ENCODE results near the gene OGFOD2.
"Not testable (repeated sequence)": the region's sequence is repeated elsewhere in the genome, so short reads cannot be mapped to it uniquely, and the experiment has no call there.

OGFOD2 gene

DNA sequence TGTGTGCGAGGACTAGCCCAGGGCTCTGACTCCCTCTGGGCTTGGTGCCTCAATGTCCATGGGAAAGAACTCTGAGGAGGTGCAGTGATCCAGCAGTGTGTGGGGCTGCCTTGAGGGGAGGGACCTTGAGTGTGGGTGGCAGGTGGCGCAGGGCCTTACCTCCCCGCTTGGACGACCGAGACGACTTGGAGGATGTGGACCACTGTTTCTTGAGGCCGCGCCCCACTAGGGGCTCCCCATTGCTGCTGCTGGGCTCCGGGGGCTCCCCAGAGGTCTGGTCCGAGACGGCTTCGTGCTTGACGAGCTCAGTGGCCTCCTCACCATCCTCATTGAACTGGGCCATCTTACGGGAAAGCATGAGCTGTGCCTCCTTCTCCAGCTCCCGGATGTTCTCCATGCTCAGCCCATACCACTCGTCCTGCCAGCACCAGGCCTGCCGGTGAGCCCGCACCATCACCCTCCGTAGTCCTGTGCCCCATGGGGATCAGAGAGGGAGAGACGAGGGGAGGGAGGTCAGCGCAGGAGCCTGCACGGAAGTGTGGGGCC, 30.1 kb downstream of the OGFOD2 start:
- DNase-seq (ENCODE audit: low spot score): no peak

DNA sequence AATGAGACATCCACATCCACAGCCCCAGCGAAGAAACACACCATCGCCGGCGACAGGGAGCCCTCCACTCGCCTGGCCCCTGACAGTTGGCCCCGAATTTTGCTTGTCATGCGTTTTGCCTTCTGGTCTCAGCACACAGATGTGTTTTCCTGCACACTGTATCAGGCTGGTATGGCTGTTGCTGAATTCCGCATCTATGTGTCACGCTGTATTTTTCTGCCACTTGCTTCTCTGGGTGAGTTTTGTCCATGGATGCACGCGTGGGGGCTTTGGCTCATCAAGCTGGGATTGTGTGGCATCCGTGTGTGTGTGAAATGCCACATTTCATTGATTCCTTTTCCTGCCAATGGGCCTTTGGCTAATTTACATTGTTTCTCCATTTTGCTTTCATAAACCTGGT, 31.9 kb downstream of the OGFOD2 start:
- no peak for DNase-seq (ENCODE audit: low spot score)

DNA sequence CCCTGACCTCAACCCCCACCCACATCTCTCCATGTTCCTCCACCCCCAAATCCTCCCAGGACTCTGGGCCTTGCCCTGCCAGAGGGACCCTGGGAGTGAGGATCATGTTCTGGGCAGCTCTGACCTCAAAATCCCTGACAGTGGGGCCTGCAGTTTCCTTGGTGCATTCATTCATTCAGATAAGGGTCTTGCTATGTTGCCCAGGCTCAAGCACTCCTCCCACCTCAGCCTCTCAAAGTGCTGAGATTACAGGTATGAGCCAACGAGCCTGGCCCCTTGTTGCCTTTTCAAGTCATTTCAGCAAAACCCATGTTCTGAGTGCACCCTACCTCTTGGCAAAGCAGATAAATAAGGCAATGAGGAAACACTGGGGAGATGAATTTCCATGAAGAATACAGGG, 35.1 kb downstream of the OGFOD2 start:
- DNase-seq (ENCODE audit: low spot score): no peak

DNA sequence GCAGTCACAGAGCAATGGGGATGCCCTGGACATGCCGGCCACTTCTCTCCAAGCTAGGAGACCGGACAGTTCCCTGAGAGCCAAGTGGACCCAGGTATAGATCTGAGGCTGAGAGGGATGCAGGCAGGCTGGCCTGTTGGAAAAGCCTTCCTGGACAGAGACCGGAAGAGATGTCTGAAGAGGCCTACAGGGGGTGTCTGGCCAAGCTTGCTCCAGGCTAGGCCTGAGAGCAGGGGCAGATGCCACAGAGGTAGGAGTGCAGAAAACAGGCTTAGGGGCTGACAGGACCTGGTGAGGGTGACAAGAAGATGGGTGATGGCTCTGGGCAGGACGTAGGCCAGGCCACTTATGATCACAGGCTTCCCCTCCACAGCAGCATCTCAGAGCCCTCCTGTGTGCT, 35.6 kb downstream of the OGFOD2 start:
- no peak for DNase-seq (ENCODE audit: low spot score)

DNA sequence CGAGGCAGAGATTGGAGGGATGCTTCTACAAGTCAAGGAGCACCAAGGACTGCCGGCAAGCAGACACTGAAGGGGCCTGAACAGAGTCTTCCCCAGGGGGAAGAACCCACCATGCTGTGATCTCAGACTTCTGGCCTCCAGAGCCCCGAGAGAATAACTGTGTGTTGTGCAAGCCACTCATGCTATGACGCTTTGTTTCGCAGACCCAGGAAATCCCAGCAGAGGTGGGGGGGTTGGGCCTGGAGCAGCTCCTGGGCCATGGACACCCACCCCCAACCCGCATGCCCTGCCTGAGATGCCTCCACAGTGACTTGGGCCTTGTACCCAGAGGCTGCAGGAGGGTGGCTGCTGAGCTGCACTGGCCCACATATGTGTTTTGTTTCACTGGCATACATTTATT, 36.7 kb downstream of the OGFOD2 start:
- no peak for DNase-seq (ENCODE audit: low spot score)

DNA sequence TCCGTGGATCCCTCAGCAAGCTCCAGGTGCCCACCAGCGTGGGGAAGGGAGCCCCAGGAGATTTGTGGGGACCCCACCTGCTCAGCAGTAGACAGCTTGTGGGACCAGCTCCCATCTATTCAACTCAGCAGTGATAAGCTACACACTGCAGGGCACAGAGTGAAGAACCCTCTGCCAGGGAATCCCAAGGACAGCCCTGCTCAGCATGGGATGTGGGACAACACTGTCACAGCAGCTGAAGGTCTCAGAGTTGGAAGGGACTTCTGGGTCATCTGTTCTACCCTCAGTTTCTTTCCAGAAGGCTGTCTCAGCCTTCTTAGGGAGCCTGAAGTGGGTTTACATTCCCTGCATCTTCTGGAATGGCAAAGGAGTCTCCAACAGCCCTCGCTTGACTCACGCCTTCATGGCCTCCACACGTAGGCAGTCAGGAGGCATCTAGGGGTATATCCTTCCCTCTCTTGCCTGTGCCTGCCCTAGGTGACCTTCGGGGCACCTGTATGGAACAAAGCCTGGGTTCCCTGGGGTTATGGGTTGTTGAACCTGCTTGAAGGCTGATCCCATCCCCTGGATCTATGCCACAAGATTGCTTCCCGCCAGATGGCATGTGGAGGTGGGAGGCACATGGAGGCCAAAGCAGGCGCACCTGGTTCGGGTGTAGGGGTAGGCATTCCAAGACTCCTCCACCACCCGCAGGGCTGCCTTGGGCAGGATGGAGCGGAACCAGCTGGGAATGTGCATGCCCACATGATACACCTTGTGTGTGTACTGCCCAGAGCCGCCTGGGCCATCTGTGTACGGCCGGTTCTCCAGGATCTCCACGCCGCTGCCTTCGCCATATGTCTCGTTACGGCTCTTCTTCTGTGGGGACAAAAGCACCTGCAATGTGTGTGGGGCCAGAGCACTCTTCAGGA, 38.4 kb downstream of the OGFOD2 start:
- no peak for DNase-seq (ENCODE audit: low spot score)

DNA sequence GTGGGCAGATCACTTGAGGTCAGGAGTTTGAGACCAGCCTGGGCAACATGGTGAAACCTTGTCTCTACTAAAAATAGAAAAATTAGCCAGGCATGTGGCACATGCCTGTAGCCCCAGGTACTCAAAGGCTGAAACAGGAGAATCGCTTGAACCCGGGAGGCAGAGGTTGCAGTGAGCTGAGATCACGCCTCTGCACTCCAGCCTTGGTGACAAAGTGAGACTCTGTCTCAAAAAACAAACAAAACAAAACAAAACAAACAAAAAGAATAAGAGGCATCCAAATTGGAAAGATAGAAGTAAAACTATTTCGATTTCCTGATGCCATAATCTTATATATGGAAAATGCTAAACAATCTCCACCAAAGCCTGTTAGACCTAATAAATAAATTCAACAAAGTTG, 39.4 kb downstream of the OGFOD2 start:
- not testable (repeated sequence) for DNase-seq (ENCODE audit: low spot score)

DNA sequence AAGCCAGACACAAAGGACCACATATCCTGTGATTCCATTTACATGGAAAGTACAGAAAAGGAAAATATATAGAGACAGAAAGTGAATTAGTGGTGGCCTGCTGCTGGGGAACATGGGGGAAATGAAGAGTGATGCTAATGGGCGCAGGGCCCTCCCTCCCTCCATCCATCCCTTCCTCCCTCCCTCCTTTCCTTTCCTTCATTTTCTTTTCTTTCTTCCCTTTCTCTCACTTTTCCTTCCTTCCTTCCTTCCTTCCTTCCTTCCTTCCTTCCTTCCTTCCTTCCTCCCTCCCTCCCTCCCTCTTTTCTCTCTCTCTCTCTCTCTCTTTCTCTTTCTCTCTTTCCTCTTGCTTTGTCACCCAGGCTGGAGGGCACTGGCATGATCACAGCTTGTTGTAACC, 42.7 kb downstream of the OGFOD2 start:
- DNase-seq (ENCODE audit: low spot score): no peak

DNA sequence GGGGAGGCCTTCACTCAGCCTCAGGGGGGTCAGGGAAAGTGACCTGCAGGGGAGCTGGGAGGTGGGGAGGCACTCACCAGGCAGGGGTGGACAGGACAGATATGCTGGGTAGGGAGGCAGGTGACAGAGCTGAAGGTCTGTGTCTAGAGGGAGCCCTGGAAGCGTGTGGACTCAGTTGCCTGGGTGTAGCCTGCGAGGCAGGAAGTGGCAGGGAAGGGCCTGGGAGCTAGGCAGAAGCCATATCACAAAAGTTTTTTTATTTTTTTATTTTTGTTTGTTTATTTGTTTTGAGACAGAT, 44.7 kb downstream of the OGFOD2 start:
- DNase-seq (ENCODE audit: low spot score): no peak

DNA sequence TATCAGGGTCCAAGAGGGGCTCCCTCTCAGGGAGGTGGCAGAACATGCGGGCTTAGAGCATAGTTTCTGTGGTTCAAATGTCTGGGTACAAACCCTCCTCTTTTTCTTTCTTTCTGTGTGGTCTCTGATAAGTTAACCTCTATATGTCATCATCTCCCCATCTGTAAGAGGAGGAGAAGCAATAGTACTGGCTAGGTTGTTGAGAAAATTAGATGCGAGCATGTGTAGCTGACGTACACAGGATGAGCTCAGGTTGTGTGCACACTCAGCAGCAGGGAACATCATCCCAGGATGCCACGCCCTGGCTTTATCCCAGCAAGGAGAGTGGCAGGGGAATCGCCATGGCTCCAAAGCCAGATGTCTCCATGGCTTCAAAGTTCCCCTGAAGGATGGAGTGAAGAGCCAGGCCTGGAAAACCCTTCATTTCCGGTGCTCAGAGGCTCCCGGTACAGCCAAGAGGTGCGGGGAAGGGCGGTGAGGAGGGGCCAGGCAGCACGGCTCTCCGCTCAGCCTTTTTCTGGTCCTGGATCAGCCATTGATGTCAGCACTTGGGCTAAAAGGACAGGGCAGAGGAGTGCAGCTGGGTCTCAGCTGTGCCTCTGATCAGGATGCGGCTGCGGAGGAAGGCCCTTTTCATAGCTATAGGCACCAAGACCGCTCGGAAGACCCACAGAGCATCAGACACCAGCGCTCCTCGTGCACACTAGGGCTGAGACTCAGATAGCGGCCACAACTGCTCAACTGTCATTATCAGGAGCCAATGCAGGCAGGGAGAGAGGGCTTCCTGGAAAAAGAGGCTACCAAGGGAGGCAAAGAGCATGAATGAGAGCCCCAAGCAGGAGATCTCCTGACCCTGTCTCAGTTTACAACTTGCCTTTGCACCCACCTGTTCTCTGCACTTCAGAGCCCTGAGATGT, 46.9 kb downstream of the OGFOD2 start:
- no peak for DNase-seq (ENCODE audit: low spot score)

DNA sequence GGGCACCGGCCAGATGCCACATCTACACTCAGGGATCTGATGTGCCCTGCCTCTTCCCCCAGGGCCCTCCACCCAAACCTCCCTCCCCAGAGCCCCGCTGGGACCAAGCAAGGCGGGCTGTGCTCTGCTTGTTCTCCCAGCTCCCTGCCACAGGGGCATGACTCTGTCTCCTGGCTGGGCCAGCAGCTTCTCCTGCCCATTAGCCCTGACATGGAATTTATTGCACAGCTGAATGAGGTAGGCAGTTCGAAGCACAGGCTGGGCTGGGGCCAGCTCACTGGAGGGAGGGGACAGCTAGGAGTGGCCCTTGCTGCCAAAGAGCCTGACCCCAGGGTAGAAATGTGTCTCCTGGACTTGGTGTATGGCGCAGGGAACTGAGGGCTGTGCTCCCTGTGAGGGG, 47.8 kb downstream of the OGFOD2 start:
- DNase-seq (ENCODE audit: low spot score): no peak

DNA sequence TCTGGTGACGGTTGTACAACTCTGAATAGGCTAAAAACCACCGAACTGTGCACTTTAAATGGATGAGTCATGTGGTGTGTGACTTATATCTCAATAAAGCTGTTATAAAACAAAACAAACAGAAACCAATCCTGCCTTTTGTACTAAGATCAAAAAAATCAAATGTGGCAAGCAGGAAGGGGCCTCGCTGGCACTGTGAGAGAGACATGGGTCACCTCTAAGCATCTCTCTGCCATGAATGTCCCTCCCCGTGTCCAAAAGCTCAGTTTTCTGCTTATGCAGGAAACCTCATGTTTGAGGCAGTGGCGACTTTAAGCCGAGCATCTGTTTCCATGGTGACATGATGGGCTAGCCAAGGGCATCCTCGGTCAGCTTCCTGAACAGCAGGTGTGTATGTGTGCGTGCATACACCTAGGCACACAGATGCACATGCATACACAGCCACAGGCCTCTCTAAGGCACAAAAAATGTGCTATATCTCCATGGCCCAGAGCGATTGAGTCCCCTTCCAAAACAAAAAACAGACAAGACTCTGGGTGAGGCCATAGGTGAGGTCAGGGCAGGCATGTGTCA, 49.9 kb downstream of the OGFOD2 start:
- DNase-seq (ENCODE audit: low spot score): peak; percentile 20

DNA sequence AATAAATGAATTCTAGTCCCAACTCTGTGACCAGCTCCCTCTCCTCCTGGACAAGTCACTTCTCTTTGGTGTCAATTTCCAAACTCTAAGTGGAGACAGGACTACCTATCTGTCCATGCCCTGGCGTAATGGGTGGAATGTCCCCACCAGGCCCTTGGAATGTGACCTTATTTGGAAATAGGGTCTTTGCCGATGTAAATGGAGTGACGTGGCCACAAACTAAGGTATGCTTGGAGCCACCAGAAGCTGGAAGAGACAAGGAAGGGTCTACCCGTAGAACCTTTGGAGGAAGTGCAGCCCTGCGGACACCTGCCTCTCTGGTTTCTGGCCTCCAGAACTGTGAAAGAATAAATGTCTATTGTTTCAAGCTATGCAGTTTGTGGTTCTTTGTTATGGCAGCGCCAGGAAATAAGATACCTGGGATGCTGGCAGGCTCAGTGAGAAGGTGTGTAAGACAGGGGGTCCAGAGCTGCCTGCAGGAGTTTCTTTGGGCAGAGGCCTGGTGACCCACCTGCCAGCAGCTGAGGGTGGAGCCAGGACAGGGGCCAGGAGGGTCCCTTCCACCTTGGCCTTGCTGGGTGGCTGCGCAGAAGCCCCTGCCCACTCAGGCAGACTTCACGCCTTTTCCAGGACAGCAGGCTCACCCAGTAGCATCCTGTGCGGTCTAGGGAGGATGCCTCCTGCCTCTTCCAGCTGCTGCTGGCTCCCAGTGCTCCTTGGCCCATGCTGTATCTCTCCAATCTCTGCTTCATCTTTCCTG, 51.2 kb downstream of the OGFOD2 start:
- no peak for DNase-seq (ENCODE audit: low spot score)

DNA sequence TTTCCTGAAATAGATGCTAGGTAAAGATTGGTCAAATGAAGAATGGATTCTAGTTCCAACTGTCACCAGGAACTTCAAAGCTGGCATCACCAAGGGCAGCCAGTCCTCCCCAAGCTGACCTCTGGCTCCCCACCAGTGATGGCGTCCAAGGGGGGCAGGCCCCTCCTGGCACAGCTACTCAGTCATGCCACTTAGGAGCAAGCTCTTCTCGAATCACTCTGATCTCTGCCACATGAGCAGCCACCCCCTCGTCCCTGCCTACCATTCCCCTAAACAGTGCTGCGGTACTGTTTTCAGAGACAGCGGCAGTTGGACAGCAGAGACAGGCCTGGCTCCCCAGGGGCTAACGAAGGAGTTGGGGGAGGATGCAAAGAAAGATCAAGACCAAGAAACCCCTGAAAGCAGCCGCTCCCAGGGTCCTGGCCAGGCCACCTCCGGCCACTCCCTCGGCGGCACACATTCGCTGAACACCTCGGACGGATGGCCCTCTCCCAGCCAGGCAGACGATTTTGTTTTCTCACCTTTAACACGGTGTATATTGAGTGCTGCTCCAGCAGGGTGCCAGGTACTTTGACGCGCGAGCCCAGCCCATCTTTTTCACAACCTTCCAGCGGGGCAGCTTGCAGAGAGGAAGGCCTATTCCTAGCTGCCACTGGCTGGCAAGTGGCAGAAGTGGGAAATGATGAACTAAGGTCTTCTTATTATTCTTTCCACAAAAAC, 52.8 kb downstream of the OGFOD2 start:
- DNase-seq (ENCODE audit: low spot score): no peak

DNA sequence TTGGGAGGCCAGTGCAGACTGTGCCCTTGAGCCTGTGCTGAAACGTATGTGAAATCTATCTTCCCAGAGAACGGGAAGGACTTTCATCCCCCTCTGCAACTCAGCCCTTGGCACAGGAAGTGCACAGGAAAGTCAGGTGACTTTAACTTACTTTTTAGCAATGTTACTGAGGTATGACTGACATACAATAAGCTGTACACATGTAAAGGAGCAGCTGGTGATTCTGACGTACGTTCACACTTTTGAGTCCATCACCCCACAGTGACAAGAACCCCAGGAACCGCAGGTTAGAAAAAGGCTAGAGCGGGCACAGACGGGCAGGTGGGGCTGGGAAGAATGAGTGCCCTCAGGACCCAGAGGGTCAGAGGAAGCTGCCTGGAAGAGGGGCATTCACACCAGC, 53.4 kb downstream of the OGFOD2 start:
- no peak for DNase-seq (ENCODE audit: low spot score)

DNA sequence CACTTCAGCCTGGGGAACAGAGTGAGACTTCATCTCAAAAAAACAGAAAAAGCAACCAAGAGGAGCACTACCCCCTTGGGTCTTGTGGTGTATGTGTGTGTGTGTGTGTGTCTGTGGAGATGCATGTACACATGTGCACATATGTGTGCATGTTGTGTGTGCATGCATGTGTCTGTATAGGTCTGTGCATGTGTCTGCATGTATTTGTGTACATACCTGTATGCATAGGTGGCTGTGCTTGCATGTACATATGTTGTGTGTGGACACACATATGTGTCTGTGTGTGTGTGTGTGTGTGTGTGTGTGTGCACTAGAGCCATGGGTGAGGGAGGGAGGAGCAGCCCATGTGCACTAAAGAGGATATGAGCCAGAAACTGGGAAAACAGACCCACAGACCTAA, 54.5 kb downstream of the OGFOD2 start:
- DNase-seq (ENCODE audit: low spot score): no peak

Measured in CD4-positive, alpha-beta T cell treated with Interleukin-15 for 4 hours (primary cell).